NCI-H526 (cell line): ENCODE measurements around the gene IWS1.
A peak's percentile ranks its signal among the peaks of the same experiment; 100 is the strongest.
"Not testable (repeated sequence)": the region's sequence is repeated elsewhere in the genome, so short reads cannot be mapped to it uniquely, and the experiment has no call there.

Experiments
- DNase-seq, 2 experiments: peaks; one replicate each; lab custom pipeline; 2025; lab: John Stamatoyannopoulos, UW

IWS1 gene

DNA sequence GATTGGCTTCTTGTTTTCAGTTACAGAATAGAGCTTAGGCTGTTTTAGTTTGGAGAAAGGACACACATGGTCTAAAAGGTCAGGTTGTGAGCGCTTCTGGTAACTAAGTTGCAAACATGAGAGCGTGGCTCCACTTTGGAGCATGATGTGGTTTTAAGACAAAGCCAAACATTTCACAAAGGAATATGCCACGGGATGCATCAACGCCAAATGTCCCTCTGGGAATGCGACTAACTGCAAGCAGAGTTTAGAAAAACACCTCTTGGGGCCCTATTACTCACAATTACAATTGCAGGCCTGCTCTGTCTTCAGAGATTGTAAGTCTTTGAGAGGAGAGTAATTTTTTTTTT, 34.6 kb upstream of the IWS1 start:
- DNase-seq: no peak

- peak; percentile 17 to 55 for DNase-seq
These were observed 34.1 kb upstream of the IWS1 start for GRCh38 chr2:127560201-127560930.

- no peak for DNase-seq
These were observed 33.2 kb upstream of the IWS1 start for GRCh38 chr2:127559454-127559853.

DNA sequence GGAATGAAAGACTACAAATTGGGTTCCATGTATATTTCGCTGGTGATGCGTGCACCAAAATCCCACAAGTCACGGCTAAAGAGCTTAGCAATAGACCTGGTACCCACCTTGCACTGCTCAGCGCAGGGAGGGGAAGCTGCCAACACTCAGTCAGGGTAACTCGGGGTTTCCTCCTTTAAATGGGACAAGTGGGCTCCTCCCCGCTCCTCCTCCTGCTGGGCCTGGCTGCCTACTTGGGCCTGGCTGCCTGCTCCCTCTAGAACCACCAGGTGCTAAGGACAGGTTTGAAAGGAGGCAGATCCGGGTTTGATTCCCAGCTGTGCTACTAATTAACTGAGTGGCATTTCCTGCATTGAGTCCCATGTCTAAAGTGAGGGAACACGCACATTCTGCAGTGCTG, 32.6 kb upstream of the IWS1 start:
- no peak for DNase-seq

GRCh38 chr2:127552846-127553245, 26.6 kb upstream of the IWS1 start:
- no peak for DNase-seq

DNA sequence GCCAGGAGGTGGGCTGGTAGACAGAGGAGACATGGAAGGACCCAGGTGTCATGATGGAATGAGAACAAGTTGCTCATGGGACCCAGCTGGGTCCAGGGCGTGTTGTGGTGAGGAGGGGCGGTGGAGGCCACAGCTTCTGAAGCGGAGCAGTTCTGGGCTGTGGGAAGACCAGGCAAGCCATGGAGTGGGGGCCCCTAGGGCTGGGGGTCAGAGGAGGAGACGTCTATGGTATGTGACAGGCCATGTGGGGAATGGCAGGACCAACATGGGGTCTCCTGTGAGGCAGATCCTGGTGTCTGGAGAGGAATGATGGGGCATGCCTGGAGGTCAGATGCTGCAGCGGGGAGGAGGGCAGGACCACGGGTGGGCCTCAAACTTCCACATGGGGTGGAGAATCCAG, 26.0 kb upstream of the IWS1 start:
- no peak for DNase-seq

DNA sequence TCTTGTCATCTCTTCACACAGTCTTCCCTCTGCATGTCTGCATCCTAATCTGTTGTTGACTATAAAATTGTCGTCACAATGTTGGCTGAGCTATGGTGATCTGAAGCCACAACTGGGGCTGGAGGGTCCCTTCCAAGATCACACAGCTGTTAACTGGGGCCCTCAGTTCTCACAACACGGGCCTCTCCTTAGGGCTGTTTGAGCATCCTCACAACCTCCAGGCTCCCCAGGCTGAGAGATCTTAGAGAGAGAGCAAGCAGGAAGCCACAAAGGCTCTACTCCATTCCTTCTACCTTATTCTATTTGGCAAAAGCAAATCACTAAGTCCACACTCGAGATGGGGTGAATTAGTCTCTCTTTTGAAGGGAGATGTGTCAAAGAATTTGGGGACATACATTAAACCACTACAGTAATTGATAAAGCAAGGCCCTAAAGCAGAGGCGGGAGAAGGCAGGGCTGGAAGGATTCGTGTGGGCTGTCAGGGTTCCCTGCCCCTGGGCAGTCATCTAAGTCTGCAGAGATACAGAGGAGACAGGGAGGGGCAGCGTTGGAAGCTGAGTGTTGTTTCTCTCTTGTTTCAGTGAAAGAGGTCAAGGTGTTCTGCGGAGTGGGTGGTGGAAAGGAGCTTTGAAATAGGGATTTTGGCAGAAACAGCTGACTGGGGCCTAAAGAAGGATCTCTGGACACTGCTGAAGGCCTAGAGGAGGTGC, 25.1 kb upstream of the IWS1 start:
- DNase-seq: no peak

GRCh38 chr2:127546797-127547196, 20.5 kb upstream of the IWS1 start:
- DNase-seq: no peak

DNA sequence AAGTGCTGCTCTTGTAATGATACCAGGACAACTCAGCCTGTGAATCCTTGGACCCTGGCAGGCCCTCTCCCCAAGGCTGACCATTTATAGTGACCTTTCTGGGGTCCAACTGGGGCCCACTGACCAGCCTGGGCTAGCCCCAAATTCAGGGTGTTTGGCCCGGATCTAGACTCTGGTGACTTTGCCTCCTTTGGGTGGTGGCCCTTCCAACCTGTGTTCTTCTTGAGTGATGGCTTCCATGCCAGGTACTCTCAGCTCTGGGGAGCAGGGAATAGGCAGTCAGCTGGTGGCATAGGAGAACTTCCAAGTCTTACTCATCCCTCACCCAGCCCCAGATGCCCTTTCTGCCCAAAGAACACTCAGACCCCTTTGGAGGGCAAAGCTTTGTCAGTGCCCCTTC, 19.5 kb upstream of the IWS1 start:
- no peak for DNase-seq

GRCh38 chr2:127545189-127545588, 18.9 kb upstream of the IWS1 start:
- no peak for DNase-seq

- DNase-seq: not testable (repeated sequence)
These were observed 16.8 kb upstream of the IWS1 start for GRCh38 chr2:127543013-127543501.

GRCh38 chr2:127542231-127542630, 15.9 kb upstream of the IWS1 start:
- DNase-seq: no peak

DNA sequence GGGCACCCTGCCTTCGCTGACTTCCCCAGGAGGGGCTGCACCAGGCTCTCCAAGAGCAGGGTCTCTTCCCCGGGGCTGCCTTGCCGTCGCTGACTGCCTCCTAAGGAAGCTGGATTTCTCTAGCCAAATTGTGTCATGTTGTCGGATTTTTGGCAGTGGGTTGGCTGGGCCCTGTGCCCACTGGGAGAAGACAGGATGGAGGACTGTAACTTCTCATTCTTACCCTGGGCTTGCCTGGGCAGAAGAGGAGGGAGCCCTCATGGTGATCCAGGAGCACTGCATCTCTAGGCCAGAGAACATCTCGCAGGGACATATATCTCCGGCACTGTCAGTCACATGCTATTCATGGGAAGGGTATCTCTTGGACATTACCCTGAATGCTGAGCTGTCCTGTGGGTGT, 15.5 kb upstream of the IWS1 start:
- DNase-seq: no peak

DNA sequence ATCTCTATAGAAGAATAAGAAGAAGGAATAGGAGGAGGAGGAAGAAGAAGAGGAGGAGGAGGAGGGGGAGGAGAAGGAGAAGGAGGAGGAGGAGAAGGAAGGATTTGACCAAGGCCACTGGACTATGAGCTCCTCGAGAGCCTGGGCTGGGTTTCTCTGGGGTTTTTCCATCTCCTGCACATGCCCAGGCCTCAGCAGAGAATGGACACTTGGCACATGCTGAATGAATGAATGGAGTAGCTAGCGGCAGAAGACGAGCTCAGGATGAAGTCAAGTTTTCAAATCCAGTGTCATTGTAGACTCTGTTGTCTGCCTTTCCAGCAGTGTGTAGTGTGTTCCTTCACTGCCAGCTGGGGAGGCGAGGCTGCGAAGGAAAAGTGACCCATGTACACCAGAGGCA, 11.4 kb upstream of the IWS1 start:
- DNase-seq: no peak

GRCh38 chr2:127536707-127537541, 10.6 kb upstream of the IWS1 start:
- DNase-seq: no peak

GRCh38 chr2:127535918-127536317, 9.6 kb upstream of the IWS1 start:
- DNase-seq: no peak

GRCh38 chr2:127535422-127535901, 9.2 kb upstream of the IWS1 start, which contains the start of gene MYO7B:
MYO7B (plus strand) TSS chr2:127535683; CDS start chr2:127559723, 24,040 bp downstream.
- DNase-seq: peak; percentile 11 to 48

GRCh38 chr2:127532296-127532695, 6.0 kb upstream of the IWS1 start:
- DNase-seq: no peak

DNA sequence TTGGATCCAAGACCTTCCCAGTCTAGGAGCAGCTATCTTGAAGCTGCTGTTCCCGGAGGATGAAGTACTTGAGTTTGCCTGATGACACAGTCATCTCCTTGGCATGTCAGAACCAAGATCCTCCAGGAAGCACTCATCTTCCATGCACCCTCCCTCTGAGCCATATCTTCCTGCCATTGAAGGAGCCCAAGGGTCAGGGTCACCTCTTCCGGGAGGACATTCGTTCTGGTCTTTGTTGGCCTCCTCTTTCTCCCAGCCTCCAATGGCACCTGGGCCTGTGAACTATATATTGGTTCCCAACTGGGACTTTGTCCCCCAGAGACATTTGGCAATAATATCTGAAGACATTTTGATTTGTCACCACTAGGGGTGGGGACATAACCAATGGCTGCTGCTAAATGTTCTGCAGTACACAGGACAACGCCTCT, 4.9 kb upstream of the IWS1 start:
- DNase-seq: no peak

GRCh38 chr2:127530245-127531140, 4.2 kb upstream of the IWS1 start:
- no peak for DNase-seq

DNA sequence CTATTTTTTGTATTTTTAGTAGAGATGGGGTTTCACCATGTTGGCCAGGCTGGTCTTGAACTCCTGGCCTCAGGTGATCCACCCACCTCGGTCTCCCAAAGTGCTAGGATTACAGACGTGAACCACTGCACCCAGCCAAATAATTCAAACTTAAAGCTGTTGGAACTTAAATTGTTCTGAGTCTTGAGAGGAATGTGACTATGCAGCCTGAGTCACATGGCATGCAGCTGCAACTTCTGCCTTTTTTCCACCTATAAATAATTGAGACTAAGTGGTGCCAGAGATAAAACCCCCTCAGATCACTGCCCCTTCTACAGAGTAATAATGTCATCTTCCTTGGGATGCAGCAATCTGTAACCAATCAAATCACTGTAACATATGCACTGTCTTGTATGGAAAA, 3.1 kb upstream of the IWS1 start:
- not testable (repeated sequence) for DNase-seq
